ENCODE data around the gene C14orf119. TPM values are rescaled to one million over a fixed set of nuclear protein-coding genes. Genes with fewer than 3 reads are reported as not detected.

The C14orf119 gene
- total RNA-seq, 1 experiment from 2014 or later, result 54.5 TPM

- TF ChIP-seq EZH2 (IDR thresholded peaks at IDR 0.05; ENCODE audit: borderline replicate concordance, low read depth, low read length, poor library complexity, severe bottlenecking) (no peak), CTCF (conservative IDR thresholded peaks at IDR 0.05; ENCODE audit: low read depth, low read length) (no peak)
Measured at GRCh38 chr14:23119363-23120327, 24.3 kb downstream of the C14orf119 start.

GRCh38 chr14:23120541-23121251 is 25.4 kb downstream of the C14orf119 start:
- BruUV-seq (replicated peaks), result no TSS peak
- no peaks in the 10 kb centered on the region for H3K27me3 ChIP-seq (replicated peaks; ENCODE audit: insufficient read depth, low read depth, low read length, poor library complexity)
- intact Hi-C loops (cut with micrococcal nuclease; ENCODE audit: unreplicated experiment), result loop anchor here (1.0 to 10.0 kb wide), 2 partner anchors 67 to 174 kb away; no protein-coding TSS in a partner anchor
- CTCF ChIA-PET, result interaction anchor here (0.5 to 1.9 kb wide), 32 partner anchors 9 to 729 kb away, joined by 3 to 90 read pairs (median 4); partner anchors contain the start of genes ACIN1, BCL2L2, C14orf119 and HOMEZ
- peak; percentile 92 for DNase-seq (ENCODE audit: low spot score)
- no peaks in the 10 kb centered on the region for H3K9me3 ChIP-seq (ENCODE audit: low read depth, low read length, poor library complexity, severe bottlenecking)
- H3K4me1 ChIP-seq (ENCODE audit: insufficient read depth, low read length, poor library complexity, severe bottlenecking), result peaks cover 29% of the 10 kb centered on the region
- H3K27ac ChIP-seq (ENCODE audit: low read depth, low read length, poor library complexity, severe bottlenecking), result no peak overlapping the region
- no peak overlapping the region for H3K4me3 ChIP-seq (ENCODE audit: low read depth, low read length, poor library complexity, severe bottlenecking)
- H3K36me3 ChIP-seq (ENCODE audit: insufficient read depth, low read length, poor library complexity, severe bottlenecking), result no peaks in the 10 kb centered on the region
- POLR2A ChIA-PET (ENCODE audit: low non-redundant PET), result no interaction called here
- TF ChIP-seq CTCF (conservative IDR thresholded peaks at IDR 0.05; ENCODE audit: low read depth, low read length) (peak; percentile 100), EZH2 (IDR thresholded peaks at IDR 0.05; ENCODE audit: borderline replicate concordance, low read depth, low read length, poor library complexity, severe bottlenecking) (no peak)

More at GRCh38 chr14:23119363-23120327, 24.3 kb downstream of the C14orf119 start:
- Histone ChIP-seq H3K27ac (ENCODE audit: low read depth, low read length, poor library complexity, severe bottlenecking) (no peak overlapping the region), H3K4me1 (ENCODE audit: insufficient read depth, low read length, poor library complexity, severe bottlenecking) (peaks cover 23% of the 10 kb centered on the region), H3K27me3 (replicated peaks; ENCODE audit: insufficient read depth, low read depth, low read length, poor library complexity) (no peaks in the 10 kb centered on the region), H3K9me3 (ENCODE audit: low read depth, low read length, poor library complexity, severe bottlenecking) (no peaks in the 10 kb centered on the region), H3K4me3 (ENCODE audit: low read depth, low read length, poor library complexity, severe bottlenecking) (no peak overlapping the region), H3K36me3 (ENCODE audit: insufficient read depth, low read length, poor library complexity, severe bottlenecking) (no peaks in the 10 kb centered on the region)
- DNase-seq (ENCODE audit: low spot score), result no peak
- BruUV-seq (replicated peaks), result no TSS peak
- intact Hi-C loops (cut with micrococcal nuclease; ENCODE audit: unreplicated experiment), result loop anchor here (1.0 to 10.0 kb wide), 2 partner anchors 68 to 175 kb away; no protein-coding TSS in a partner anchor
- ChIA-PET CTCF (interaction anchor here (0.7 to 1.8 kb wide), 5 partner anchors 51 to 167 kb away, joined by 3 to 20 read pairs (median 8); partner anchors contain the start of gene HOMEZ), POLR2A (ENCODE audit: low non-redundant PET) (no interaction called here)

DNA sequence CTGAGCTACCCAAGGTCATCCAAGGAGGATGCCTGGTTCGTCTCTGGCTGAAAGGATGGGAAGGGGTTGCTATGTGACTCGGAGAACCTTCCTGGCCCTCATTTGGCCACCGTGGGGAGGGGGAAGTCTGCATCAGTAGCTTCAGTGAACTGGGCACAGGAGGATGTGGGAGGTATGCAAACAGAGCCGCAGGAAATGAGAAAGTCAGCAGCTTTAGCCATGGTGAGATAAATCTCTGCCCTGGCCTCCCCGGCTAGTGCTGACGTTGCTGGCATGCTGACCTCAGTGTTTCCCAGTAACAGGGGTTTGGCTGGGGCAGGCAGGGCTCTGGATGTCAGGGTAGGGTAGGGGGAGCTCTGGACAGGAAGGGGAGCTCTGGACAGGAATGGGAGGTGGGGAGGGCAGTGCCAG is 26.1 kb downstream of the C14orf119 start:
- Histone ChIP-seq H3K36me3 (ENCODE audit: insufficient read depth, low read length, poor library complexity, severe bottlenecking) (no peaks in the 10 kb centered on the region), H3K4me1 (ENCODE audit: insufficient read depth, low read length, poor library complexity, severe bottlenecking) (peaks cover 29% of the 10 kb centered on the region), H3K27ac (ENCODE audit: low read depth, low read length, poor library complexity, severe bottlenecking) (no peak overlapping the region), H3K4me3 (ENCODE audit: low read depth, low read length, poor library complexity, severe bottlenecking) (no peak overlapping the region), H3K9me3 (ENCODE audit: low read depth, low read length, poor library complexity, severe bottlenecking) (no peaks in the 10 kb centered on the region), H3K27me3 (replicated peaks; ENCODE audit: insufficient read depth, low read depth, low read length, poor library complexity) (no peaks in the 10 kb centered on the region)
- no TSS peak for BruUV-seq (replicated peaks)
- CTCF ChIA-PET, result interaction anchor here (0.6 to 1.9 kb wide), 12 partner anchors 9 to 390 kb away, joined by 3 to 90 read pairs (median 6); partner anchors contain the start of genes HOMEZ and SLC7A8
- TF ChIP-seq EZH2 (IDR thresholded peaks at IDR 0.05; ENCODE audit: borderline replicate concordance, low read depth, low read length, poor library complexity, severe bottlenecking) (no peak), CTCF (conservative IDR thresholded peaks at IDR 0.05; ENCODE audit: low read depth, low read length) (no peak)
- intact Hi-C loops (cut with micrococcal nuclease; ENCODE audit: unreplicated experiment), result loop anchor here (10.0 kb wide), 1 partner anchor 173 kb away; no protein-coding TSS in a partner anchor
- DNase-seq (ENCODE audit: low spot score), result no peak
- POLR2A ChIA-PET (ENCODE audit: low non-redundant PET), result no interaction called here

Data from A673 (cell line).